MM.1S (cell line): ENCODE data around the gene TMEFF2.

Experiments
- DNase-seq: peaks from one replicate; pipeline ENCODE4 v3.0.0-alpha.2; 2015
- H2AFZ ChIP-seq: fragments of 300-600 bp; sonication (generic); 2 replicates; pipeline ENCODE4 v1.6.0; 2016; ENCODE audit warnings: antibody characterized with exemption, low read length
- H3F3A ChIP-seq: fragments of 300-600 bp; sonication (generic); 2 replicates; pipeline ENCODE4 v1.6.1; 2016; ENCODE audit warnings: mild to moderate bottlenecking, antibody characterized with exemption, low read length, moderate library complexity, mixed read lengths; ENCODE audit not compliant: insufficient read depth
- H3K27ac ChIP-seq: fragments of 300-600 bp; sonication (generic); 2 replicates; pipeline ENCODE4 v1.5.1; 2016; ENCODE audit warnings: mild to moderate bottlenecking, low read length
- H3K27me3 ChIP-seq: fragments of 300-600 bp; sonication (generic); replicated peaks from 2 replicates; pipeline ENCODE4 v1.6.0; 2016; ENCODE audit warnings: low read length; ENCODE audit not compliant: insufficient read depth
- H3K36me3 ChIP-seq: fragments of 300-600 bp; sonication (generic); replicated peaks from 2 replicates; pipeline ENCODE4 v1.6.1; 2016; ENCODE audit warnings: mild to moderate bottlenecking, low read length, mixed read lengths; ENCODE audit not compliant: insufficient read depth
- H3K4me1 ChIP-seq: fragments of 300-600 bp; sonication (generic); 2 replicates; pipeline ENCODE4 v1.6.1; 2016; ENCODE audit warnings: low read length, mixed read lengths
- H3K4me2 ChIP-seq: fragments of 300-600 bp; sonication (generic); 2 replicates; pipeline ENCODE4 v1.6.0; 2016; ENCODE audit warnings: low read depth, low read length
- H3K4me3 ChIP-seq: fragments of 300-600 bp; sonication (generic); 2 replicates; pipeline ENCODE4 v1.5.1; 2016; ENCODE audit warnings: low read length, mixed read lengths
- H3K79me2 ChIP-seq: fragments of 300-600 bp; sonication (generic); 2 replicates; pipeline ENCODE4 v1.6.1; 2016; ENCODE audit warnings: mixed run types, low read length, mixed read lengths
- H3K9ac ChIP-seq: fragments of 300-600 bp; sonication (generic); 2 replicates; pipeline ENCODE4 v1.6.1; 2016; ENCODE audit warnings: low read length, mixed read lengths
- H3K9me2 ChIP-seq: fragments of 300-600 bp; sonication (generic); replicated peaks from 2 replicates; pipeline ENCODE4 v1.6.1; 2016; ENCODE audit warnings: mild to moderate bottlenecking, low read length, mixed read lengths; ENCODE audit not compliant: insufficient read depth
- H3K9me3 ChIP-seq: fragments of 300-600 bp; sonication (generic); replicated peaks from 2 replicates; pipeline ENCODE4 v1.6.1; 2016; ENCODE audit warnings: mild to moderate bottlenecking, low read length, mixed read lengths; ENCODE audit not compliant: insufficient read depth
- H4K20me1 ChIP-seq: fragments of 300-600 bp; sonication (generic); 2 replicates; pipeline ENCODE4 v1.6.1; 2016; ENCODE audit warnings: mild to moderate bottlenecking, low read length, moderate library complexity, mixed read lengths; ENCODE audit not compliant: insufficient read depth
- EZH2 ChIP-seq: fragments of 300-600 bp; sonication (generic); optimal IDR thresholded peaks from 2 replicates; pipeline ENCODE3; 2017; ENCODE audit warnings: low read depth, mild to moderate bottlenecking, antibody characterized with exemption, low read length, mixed read lengths
- EZH2phosphoT487 ChIP-seq: fragments of 300-600 bp; sonication (generic); IDR thresholded peaks from 2 replicates; pipeline ENCODE4 v1.6.1; 2018; ENCODE audit warnings: antibody characterized with exemption, low read length
- TF ChIP-seq, protein P1 (sequence below): fragments of 300-600 bp; sonication (generic); IDR thresholded peaks from 2 replicates; pipeline ENCODE4 v1.5.1; 2016; ENCODE audit warnings: antibody characterized with exemption, low read length, mixed read lengths

Gene TMEFF2

GRCh38 chr2:192190474-192190873, 4.3 kb downstream of the TMEFF2 start:
- Histone ChIP-seq H3K27ac (no peak overlapping the region), H3K79me2 (no peaks in the 10 kb centered on the region), H3K9me2 (no peaks in the 10 kb centered on the region), H3K36me3 (no peaks in the 10 kb centered on the region), H3K9ac (no peak overlapping the region), H4K20me1 (no peaks in the 10 kb centered on the region), H3F3A (no peaks in the 10 kb centered on the region), H3K4me3 (no peak overlapping the region), H3K4me2 (no peak overlapping the region), H3K4me1 (no peaks in the 10 kb centered on the region), H2AFZ (no peak overlapping the region), H3K27me3 (no peaks in the 10 kb centered on the region), H3K9me3 (no peaks in the 10 kb centered on the region)
- no peak for TF ChIP-seq EZH2
- TF ChIP-seq, protein P1, sequence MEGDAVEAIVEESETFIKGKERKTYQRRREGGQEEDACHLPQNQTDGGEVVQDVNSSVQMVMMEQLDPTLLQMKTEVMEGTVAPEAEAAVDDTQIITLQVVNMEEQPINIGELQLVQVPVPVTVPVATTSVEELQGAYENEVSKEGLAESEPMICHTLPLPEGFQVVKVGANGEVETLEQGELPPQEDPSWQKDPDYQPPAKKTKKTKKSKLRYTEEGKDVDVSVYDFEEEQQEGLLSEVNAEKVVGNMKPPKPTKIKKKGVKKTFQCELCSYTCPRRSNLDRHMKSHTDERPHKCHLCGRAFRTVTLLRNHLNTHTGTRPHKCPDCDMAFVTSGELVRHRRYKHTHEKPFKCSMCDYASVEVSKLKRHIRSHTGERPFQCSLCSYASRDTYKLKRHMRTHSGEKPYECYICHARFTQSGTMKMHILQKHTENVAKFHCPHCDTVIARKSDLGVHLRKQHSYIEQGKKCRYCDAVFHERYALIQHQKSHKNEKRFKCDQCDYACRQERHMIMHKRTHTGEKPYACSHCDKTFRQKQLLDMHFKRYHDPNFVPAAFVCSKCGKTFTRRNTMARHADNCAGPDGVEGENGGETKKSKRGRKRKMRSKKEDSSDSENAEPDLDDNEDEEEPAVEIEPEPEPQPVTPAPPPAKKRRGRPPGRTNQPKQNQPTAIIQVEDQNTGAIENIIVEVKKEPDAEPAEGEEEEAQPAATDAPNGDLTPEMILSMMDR: peak; percentile 49
- TF ChIP-seq EZH2phosphoT487: no peak
- DNase-seq: peak; percentile 47

- H3K9me2 ChIP-seq: no peaks in the 10 kb centered on the region
- H3K27me3 ChIP-seq: no peaks in the 10 kb centered on the region
- H3K4me3 ChIP-seq: no peak overlapping the region
- H3K4me1 ChIP-seq: no peaks in the 10 kb centered on the region
- no peak overlapping the region for H3K4me2 ChIP-seq
- H3K27ac ChIP-seq: no peak overlapping the region
- no peak for TF ChIP-seq EZH2phosphoT487
- TF ChIP-seq EZH2: no peak
- TF ChIP-seq, protein P1: no peak
- no peak overlapping the region for H3K9ac ChIP-seq
- no peaks in the 10 kb centered on the region for H3F3A ChIP-seq
- no peaks in the 10 kb centered on the region for H3K79me2 ChIP-seq
- no peak overlapping the region for H2AFZ ChIP-seq
- no peak for DNase-seq
- no peaks in the 10 kb centered on the region for H3K36me3 ChIP-seq
- no peaks in the 10 kb centered on the region for H4K20me1 ChIP-seq
- no peaks in the 10 kb centered on the region for H3K9me3 ChIP-seq
Measured at GRCh38 chr2:192186806-192187205, 7.9 kb downstream of the TMEFF2 start.

- no peak overlapping the region for H2AFZ ChIP-seq
- H3K9me3 ChIP-seq: no peaks in the 10 kb centered on the region
- H3F3A ChIP-seq: no peaks in the 10 kb centered on the region
- H3K27ac ChIP-seq: no peak overlapping the region
- TF ChIP-seq EZH2 (no peak), EZH2phosphoT487 (no peak)
- TF ChIP-seq, protein P1: no peak
- no peaks in the 10 kb centered on the region for H3K79me2 ChIP-seq
- H3K4me2 ChIP-seq: no peak overlapping the region
- H3K4me1 ChIP-seq: no peaks in the 10 kb centered on the region
- H4K20me1 ChIP-seq: no peaks in the 10 kb centered on the region
- H3K36me3 ChIP-seq: no peaks in the 10 kb centered on the region
- H3K4me3 ChIP-seq: no peak overlapping the region
- no peaks in the 10 kb centered on the region for H3K27me3 ChIP-seq
- H3K9ac ChIP-seq: no peak overlapping the region
- no peak for DNase-seq
- no peaks in the 10 kb centered on the region for H3K9me2 ChIP-seq
Measured at GRCh38 chr2:192184349-192184748, 10.4 kb downstream of the TMEFF2 start.
